Measurements from ENCODE around the gene TSEN54.
A peak's percentile ranks its signal among the peaks of the same experiment; 100 is the strongest.

Gene TSEN54

GRCh38 chr17:75504347-75505151 is 11.8 kb upstream of the TSEN54 start:
- no peak for DNase-seq (ENCODE audit: low spot score)

DNA sequence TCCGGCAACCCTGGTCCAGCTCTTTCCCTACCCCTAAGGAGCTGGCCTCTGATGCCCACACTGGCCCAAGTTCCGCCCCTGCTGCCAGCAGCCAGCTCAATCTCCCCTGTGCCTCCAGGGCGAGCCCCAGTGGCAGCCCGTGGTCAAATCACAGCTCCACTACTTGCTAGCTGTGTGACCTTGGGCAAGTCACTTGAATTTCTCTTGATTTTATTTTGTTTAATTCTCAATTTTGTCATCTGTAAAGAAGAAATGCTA is 11.2 kb upstream of the TSEN54 start:
- DNase-seq (ENCODE audit: low spot score): no peak

DNA sequence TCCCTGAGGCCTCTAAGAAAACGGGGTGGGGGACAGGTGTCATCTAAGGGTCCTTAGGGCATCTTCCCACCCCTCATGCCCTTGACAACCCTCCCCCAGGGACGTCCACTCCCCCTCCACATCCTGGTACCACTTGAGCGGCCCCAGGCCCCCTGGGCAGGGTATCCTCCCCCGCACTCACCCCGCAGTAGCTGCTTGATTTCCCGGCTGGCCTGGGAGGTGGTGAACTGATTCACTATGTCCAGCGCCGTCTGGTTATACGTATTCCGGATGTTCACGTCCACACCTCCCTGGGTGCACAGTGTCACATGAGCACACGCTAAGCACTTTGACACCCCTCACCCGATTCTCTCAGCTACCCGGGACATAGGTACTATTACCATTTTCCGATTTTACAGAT is 10.7 kb upstream of the TSEN54 start:
- DNase-seq (ENCODE audit: low spot score): no peak

DNA sequence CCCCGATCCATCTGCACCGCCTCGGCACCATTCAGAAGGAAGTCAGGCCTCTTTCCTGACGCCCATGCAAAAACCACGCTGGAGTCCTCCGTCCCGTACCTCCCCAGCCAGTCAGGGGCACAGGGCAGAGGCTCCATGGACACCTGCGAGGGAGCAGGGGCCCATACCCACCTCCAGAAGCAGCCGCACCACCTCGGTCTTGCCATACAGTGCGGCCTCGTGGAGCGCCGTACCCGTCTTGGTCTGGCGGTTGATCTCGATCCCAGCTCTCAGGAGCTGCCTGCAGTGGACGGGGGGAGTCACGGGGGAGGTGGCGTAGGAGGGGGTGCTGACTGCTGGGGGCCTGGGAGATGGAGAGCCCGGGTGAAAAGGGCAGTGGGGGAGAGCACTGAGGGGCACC is 10.2 kb upstream of the TSEN54 start:
- no peak for DNase-seq (ENCODE audit: low spot score)

GRCh38 chr17:75506888-75507287 is 9.4 kb upstream of the TSEN54 start:
- no peak for DNase-seq (ENCODE audit: low spot score)

- no peak for DNase-seq (ENCODE audit: low spot score)
These were observed 8.3 kb upstream of the TSEN54 start for GRCh38 chr17:75507733-75508719.

DNA sequence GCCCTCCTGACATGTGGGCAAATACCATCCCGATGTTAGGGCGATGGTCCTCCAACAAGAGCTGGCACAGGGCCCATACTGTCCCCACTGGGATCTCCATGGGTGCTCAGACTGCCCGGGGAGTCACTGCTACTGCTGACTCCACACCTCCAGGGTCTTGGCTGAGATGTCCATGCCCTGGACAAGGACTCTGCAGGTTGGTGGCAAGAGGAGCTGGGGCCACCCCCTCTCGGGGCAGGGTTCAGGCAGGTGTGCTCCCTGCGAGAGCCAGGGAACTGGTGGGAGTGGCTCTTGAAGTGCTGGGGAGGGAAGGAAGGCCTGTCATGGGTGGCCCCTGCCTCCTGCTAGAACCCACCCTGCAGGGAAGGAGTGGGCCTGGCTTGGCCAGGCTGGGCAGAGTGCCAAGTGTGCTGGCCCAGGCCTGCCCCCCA is 7.4 kb upstream of the TSEN54 start:
- no peak for DNase-seq (ENCODE audit: low spot score)

- DNase-seq (ENCODE audit: low spot score): no peak
These were observed 6.6 kb upstream of the TSEN54 start for GRCh38 chr17:75509528-75510258.

- no peak for DNase-seq (ENCODE audit: low spot score)
These were observed 5.1 kb upstream of the TSEN54 start for GRCh38 chr17:75511270-75511609.

- no peak for DNase-seq (ENCODE audit: low spot score)
These were observed 4.4 kb upstream of the TSEN54 start for GRCh38 chr17:75511610-75512575.

GRCh38 chr17:75512926-75513640 is 3.2 kb upstream of the TSEN54 start:
- no peak for DNase-seq (ENCODE audit: low spot score)

DNA sequence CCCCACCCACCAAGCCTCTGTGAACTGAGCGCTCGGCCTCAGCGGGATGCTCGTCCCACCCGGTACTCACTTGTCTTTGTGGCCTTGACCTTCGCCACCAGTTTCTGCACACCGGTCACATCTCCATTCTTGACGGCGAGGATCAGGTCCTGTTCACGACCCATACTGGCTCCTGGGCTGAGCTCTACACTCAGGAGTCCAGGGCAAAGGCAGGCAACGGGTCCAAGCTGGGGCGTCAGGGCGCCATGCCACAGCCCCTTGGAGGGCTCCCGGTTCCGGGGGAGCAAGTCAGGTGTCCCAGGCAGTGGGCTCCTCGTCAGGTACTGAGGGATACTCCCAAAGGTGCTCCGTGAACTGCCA is 2.7 kb upstream of the TSEN54 start:
- no peak for DNase-seq (ENCODE audit: low spot score)

DNA sequence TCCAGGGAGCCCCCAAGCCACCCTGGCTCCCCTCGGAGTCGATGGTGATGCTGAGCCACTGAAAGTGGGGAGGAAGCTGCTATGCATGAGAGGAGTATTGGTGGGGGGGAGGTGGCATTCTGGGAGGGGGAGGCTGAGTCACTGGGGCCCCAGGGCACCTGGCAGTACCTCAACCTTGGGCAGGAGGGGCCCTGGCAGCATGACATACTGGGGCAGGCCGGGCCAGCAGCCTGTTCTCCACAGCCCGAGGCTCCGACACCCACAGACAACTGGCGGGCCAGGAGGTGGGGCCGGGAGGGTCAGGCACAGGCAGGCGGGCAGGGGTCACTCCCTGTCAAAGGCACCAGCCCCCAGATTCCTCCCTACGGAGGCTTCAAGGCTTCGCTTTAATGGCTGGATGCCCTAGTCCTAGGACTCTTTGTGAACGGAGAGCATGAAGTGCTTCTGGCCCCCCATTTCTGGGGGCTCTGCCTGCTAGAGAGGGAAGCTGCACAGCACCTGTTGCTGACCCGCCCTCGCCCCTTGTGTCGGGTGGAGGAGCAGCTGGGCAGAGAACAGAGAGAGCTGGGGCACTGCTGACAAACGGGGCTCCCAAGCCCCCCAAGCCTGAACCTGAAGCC is 1.9 kb upstream of the TSEN54 start:
- no peak for DNase-seq (ENCODE audit: low spot score)

DNA sequence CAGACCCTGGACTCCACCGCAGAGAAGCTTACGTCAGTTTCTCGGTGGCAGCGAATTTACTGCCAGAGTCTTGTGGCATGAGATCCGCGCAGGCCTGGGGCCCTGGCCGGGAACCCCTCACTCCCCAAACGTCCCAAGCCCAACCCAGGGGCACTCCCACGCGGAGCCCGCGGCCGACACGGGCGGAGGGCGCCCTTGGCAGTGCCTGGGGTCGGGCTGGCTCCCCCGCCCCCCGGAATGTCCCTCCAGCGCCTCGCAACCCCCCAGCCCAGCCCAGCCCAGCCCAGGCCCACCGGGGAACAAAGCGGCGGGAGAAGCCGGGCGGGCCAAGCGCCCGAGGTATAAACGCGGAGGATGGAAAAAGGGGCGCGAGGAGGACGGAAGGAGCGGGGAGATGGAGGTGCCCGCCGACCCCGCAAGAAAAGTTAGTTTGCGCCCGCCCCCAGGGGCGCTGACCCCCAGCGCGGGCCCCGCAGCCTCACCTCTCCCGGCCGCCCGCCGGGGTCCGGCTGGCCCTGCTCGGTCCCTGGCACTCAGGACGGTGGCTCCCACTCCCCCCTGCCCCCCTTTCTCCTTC is 1.3 kb upstream of the TSEN54 start:
- DNase-seq (ENCODE audit: low spot score): no peak

DNA sequence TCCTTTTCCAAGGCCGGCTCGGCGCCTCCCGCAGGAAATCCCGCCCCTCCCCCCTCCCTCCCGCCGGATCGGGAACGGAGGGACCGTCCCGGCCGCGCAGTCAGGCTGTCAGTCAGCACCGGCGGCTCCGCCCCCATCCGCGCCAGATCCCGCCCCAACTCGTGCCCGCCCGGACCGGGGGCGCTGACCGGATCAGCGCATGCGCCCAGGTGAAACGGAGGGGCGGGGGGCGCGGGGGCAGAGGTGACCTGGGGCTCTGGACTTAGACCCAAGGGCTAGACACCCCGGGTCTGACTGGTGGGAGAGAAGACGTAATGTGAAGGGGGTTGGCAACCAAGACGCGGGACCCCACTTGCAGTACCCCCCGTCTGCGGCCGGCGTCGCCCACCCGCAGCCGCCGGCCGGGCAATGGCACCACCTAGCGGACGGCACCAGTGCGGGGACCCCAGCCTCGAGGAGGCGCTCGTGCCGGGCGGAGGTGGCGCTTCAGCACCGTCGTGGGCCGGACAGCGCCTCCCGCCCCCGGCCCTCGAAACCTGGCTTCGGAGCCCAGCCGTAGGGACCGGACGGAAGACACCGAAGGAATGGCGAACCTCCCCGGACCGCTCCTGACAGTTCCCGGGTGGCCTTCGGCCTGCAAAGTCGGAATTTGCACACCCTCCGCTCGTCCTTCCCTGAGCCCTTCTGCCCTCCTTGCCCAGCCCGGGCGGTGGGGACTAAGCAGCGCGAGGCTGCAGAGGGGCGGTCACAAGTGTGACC is 653 bp upstream of the TSEN54 start, which contains the start of gene CASKIN2:
CASKIN2 (minus strand) TSS at position 42 of the 759 bp plus-strand sequence. CDS start 1,733 bp downstream, outside the sequence.
- DNase-seq (ENCODE audit: low spot score): peak; percentile 92

- no peak for DNase-seq (ENCODE audit: low spot score)
These were observed 430 bp downstream of the TSEN54 start for GRCh38 chr17:75516619-75517296.

- DNase-seq (ENCODE audit: low spot score): no peak
These were observed 1.1 kb downstream of the TSEN54 start for GRCh38 chr17:75517297-75517865.

- no peak for DNase-seq (ENCODE audit: low spot score)
These were observed 1.9 kb downstream of the TSEN54 start for GRCh38 chr17:75518201-75518600.

All from COLO829 (cell line).